HEK293T (cell line): ENCODE results near the gene TTYH2.

Experiments used
- CTCF ChIA-PET: fragments of 350-600 bp; formaldehyde crosslinking; extraction: SDS; loops from one replicate; lab custom pipeline; 2021; ENCODE audit warnings: antibody characterized with exemption, inconsistent platforms; lab: Yijun Ruan, JAX
- POLR2A ChIA-PET: fragments of 350-600 bp; formaldehyde crosslinking; extraction: SDS; loops from one replicate; lab custom pipeline; 2020; ENCODE audit warnings: antibody characterized with exemption, inconsistent platforms; lab: Yijun Ruan, JAX
- DNase-seq: peaks from one replicate; pipeline ENCODE4 v3.0.0; 2012; ENCODE audit warnings: mixed read lengths; ENCODE audit errors: extremely low spot score
- ARNT ChIP-seq: fragments of 450-650 bp; IDR thresholded peaks from 2 replicates; pipeline ENCODE4 v1.6.1; 2017; ENCODE audit warnings: mild to moderate bottlenecking
- BHLHE40 ChIP-seq: fragments of 450-650 bp; IDR thresholded peaks from 2 replicates; pipeline ENCODE4 v1.6.1; 2016; ENCODE audit warnings: mild to moderate bottlenecking, moderate library complexity, borderline replicate concordance
- CTBP1 ChIP-seq: fragments of 450-650 bp; IDR thresholded peaks from 2 replicates; pipeline ENCODE4 v1.6.1; 2016; ENCODE audit warnings: borderline replicate concordance
- ELF4 ChIP-seq: fragments of 450-650 bp; IDR thresholded peaks from 2 replicates; pipeline ENCODE4 v1.6.1; 2017; ENCODE audit warnings: antibody characterized with exemption
- FOXA1 ChIP-seq: fragments of 450-650 bp; IDR thresholded peaks from 2 replicates; pipeline ENCODE4 v1.6.1; 2016; ENCODE audit warnings: mild to moderate bottlenecking
- FOXK2 ChIP-seq: fragments of 450-650 bp; IDR thresholded peaks from 2 replicates; pipeline ENCODE4 v1.6.1; 2016; ENCODE audit warnings: mild to moderate bottlenecking
- FOXM1 ChIP-seq: fragments of 450-650 bp; IDR thresholded peaks from 2 replicates; pipeline ENCODE4 v1.6.1; 2017; ENCODE audit warnings: mild to moderate bottlenecking, borderline replicate concordance
- HDGF ChIP-seq: fragments of 450-650 bp; IDR thresholded peaks from 2 replicates; pipeline ENCODE4 v1.6.1; 2017; ENCODE audit warnings: antibody characterized with exemption, borderline replicate concordance
- L3MBTL2 ChIP-seq: fragments of 450-650 bp; conservative IDR thresholded peaks from 2 replicates; pipeline ENCODE4 v1.6.1; 2016; ENCODE audit warnings: mild to moderate bottlenecking
- LEF1 ChIP-seq: fragments of 450-650 bp; IDR thresholded peaks from 2 replicates; pipeline ENCODE4 v1.6.1; 2017; ENCODE audit warnings: mild to moderate bottlenecking, borderline replicate concordance
- NFRKB ChIP-seq: fragments of 450-650 bp; IDR thresholded peaks from 2 replicates; pipeline ENCODE4 v1.6.1; 2016; ENCODE audit warnings: mild to moderate bottlenecking, moderate library complexity
- SP1 ChIP-seq: fragments of 450-650 bp; IDR thresholded peaks from 2 replicates; pipeline ENCODE4 v1.6.1; 2017
- SUZ12 ChIP-seq: fragments of 450-650 bp; IDR thresholded peaks from 2 replicates; pipeline ENCODE4 v1.6.1; 2016; ENCODE audit warnings: mild to moderate bottlenecking
- TARDBP ChIP-seq: fragments of 450-650 bp; IDR thresholded peaks from 2 replicates; pipeline ENCODE4 v1.6.1; 2016
- ZNF384 ChIP-seq: fragments of 450-650 bp; IDR thresholded peaks from 2 replicates; pipeline ENCODE4 v1.6.1; 2016
- TF ChIP-seq, protein P1 (sequence below): fragments of 450-650 bp; IDR thresholded peaks from 2 replicates; pipeline ENCODE4 v1.6.1; 2016

The TTYH2 gene

DNA sequence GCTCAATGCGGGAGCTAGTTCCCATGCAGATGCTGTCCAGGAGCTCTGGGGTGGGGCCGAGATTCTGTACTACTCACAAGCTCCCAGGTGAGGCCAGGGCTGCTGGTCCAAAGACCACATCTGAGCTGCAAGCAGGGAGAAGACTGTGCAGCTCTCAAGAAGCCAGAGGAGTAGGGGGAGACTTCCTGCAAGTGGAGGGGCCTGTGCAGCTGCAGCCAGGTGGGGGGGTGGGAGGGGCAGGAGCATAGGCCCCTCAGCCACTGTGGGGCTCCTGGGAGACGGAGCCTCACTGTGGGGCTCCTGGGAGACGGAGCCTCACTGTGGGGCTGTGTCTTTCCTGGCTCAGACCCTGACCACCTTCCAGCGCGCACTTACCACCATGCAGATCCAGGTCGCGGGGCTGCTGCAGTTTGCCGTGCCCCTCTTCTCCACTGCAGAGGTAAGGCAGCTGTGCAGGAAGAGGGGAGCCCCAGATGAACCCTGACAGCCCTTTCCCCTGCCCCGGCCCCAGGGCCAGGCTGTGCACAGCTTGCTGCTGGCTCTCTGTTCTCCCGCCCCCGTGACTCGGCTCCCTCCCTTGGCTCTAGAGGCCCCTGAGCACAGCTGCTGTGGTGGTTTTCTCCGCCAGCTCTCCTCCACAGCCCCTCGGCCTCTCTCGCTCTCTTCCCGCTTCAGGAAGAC lies 36.4 kb downstream of the TTYH2 start:
- DNase-seq = no peak
- POLR2A ChIA-PET = interaction anchor here (1.2 to 1.5 kb wide), 2 partner anchors 36 to 45 kb away, joined by 3 to 5 read pairs; partner anchors contain the start of gene TTYH2
- TF ChIP-seq ZNF384 = no peak
- no peak for TF ChIP-seq SP1
- CTCF ChIA-PET = interaction anchor here (0.6 kb wide), 1 partner anchor 599 kb away, joined by 3 read pairs; no protein-coding TSS in a partner anchor

DNA sequence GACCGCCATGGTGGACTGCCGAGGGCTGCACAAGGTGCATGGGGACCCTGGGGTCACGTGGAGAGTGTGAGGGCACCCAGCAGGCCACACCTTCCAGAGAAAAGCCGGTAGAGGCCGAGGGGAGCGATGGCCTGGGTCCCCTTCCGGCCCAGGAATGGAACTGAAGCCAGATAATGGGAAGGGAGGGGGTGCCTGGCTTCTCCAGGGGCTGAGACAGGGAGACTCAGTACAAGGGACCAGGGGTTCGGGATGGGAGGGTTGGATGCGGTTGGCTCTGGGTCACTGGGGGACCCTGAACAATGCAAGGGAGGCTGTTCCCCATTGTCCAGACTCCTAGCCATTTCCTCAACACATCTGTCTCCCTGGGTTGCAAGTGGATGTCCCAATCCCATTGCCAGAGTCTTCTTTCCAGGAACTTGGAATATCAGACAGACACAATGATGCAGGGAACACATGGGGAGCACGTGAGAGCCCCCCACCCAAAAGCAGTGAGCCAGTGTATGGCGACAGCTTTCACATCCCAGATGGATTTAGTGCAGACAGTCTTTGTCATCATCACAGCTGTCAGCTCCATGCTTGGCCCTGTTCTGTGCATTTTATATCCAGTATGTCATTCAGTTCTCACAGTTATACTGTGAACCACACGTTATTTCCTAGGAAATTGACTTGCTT lies 37.1 kb downstream of the TTYH2 start:
- CTCF ChIA-PET = no interaction called here
- no peak for DNase-seq
- TF ChIP-seq LEF1 = no peak
- TF ChIP-seq CTBP1 = no peak
- TF ChIP-seq BHLHE40 = no peak
- no peak for TF ChIP-seq SP1
- TF ChIP-seq ELF4 = no peak
- no peak for TF ChIP-seq L3MBTL2
- TF ChIP-seq, protein P1, sequence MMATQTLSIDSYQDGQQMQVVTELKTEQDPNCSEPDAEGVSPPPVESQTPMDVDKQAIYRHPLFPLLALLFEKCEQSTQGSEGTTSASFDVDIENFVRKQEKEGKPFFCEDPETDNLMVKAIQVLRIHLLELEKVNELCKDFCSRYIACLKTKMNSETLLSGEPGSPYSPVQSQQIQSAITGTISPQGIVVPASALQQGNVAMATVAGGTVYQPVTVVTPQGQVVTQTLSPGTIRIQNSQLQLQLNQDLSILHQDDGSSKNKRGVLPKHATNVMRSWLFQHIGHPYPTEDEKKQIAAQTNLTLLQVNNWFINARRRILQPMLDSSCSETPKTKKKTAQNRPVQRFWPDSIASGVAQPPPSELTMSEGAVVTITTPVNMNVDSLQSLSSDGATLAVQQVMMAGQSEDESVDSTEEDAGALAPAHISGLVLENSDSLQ = no peak
- POLR2A ChIA-PET = no interaction called here

DNA sequence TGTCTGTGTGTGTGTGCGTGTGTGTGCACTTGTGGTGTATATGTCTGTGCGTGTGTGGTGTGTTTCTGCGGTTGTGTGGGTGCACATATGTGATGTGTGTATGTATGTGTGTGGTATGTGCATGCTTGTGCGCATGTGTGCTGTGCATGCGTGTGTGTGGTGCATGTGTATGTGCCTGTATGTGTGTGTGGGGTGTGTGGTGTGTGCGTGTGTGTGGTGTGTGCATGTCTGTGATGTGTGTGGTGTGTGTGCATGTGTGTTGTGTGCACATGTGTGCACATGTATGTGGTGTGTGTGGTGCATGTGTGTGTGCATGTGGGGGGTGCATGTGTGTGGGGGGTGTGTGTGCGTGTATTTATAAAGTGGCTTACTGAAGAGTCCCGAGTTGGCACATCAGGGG lies 37.7 kb downstream of the TTYH2 start:
- CTCF ChIA-PET = interaction anchor here (0.7 kb wide), 1 partner anchor 102 kb away, joined by 3 read pairs; no protein-coding TSS in a partner anchor
- no peak for DNase-seq
- TF ChIP-seq ZNF384 (no peak), CTBP1 (no peak), BHLHE40 (no peak), ELF4 (no peak), L3MBTL2 (no peak), HDGF (no peak), TARDBP (peak; percentile 42; the same call in 1 of the 2 replicates)
- POLR2A ChIA-PET = no interaction called here

DNA sequence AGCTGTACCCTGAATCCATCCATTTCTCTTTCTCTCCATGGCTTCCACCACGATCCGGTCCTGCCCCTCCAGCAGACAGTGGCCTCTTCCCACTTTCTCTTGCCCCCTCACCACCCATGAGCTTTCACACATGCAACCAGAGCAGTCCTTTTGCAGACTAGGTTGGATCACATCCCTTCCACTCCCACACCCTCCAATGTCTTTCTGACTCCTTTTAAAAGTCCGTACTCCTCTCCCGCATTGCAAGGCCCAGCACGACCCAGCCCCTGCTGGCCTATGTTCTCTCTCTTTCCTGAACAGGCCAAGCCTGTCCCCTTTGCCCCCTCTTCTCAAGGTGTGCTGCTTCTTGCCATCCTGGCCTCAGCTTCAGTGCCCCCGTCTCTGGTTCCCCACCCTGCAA lies 38.2 kb downstream of the TTYH2 start:
- no peak for DNase-seq
- POLR2A ChIA-PET = no interaction called here
- CTCF ChIA-PET = interaction anchor here (0.7 kb wide), 1 partner anchor 102 kb away, joined by 3 read pairs; no protein-coding TSS in a partner anchor
- TF ChIP-seq TARDBP (no peak), FOXK2 (no peak), SP1 (no peak), HDGF (no peak), LEF1 (no peak), ARNT (no peak), ELF4 (no peak), NFRKB (no peak), CTBP1 (no peak), FOXA1 (no peak), BHLHE40 (no peak), FOXM1 (no peak), L3MBTL2 (no peak), SUZ12 (no peak), ZNF384 (no peak)
- TF ChIP-seq, protein P1 = no peak

DNA sequence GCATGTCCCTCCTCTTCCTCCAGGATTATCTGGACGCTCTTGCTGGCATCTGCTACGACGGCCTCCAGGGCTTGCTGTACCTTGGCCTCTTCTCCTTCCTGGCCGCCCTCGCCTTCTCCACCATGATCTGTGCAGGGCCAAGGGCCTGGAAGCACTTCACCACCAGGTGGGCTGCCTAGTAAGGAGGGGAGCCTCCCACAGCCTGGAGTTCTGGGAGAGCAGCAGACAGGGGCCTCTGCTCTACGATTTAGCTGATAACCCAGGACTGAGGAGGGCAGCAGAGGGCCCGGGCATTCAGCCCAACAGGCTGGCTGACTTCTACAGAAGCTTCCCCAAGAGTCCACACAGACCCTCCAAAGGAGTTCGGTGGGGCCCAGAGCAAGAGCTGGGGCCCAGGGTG lies 38.8 kb downstream of the TTYH2 start:
- DNase-seq = no peak
- ChIA-PET CTCF (no interaction called here), POLR2A (no interaction called here)
- TF ChIP-seq TARDBP = no peak
- TF ChIP-seq SP1 = no peak
- no peak for TF ChIP-seq BHLHE40
- no peak for TF ChIP-seq NFRKB
- no peak for TF ChIP-seq SUZ12
- TF ChIP-seq L3MBTL2 = no peak
- TF ChIP-seq FOXK2 = no peak
- TF ChIP-seq FOXA1 = no peak
- no peak for TF ChIP-seq LEF1
- TF ChIP-seq ELF4 = no peak
- TF ChIP-seq CTBP1 = no peak

DNA sequence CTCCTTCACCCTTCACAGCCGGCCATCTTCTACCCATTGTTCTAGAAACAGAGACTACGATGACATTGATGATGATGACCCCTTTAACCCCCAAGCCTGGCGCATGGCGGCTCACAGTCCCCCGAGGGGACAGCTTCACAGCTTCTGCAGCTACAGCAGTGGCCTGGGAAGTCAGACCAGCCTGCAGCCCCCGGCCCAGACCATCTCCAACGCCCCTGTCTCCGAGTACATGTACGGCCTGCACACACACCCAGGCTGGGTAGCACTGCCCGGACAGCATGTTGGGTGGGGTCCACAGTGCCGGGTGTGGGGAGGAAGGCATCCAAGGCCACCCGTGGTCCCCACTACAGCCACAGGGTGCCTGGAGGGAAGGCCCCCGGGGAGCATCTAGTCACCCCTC lies 39.7 kb downstream of the TTYH2 start:
- ChIA-PET CTCF (no interaction called here), POLR2A (no interaction called here)
- TF ChIP-seq ARNT (no peak), FOXM1 (no peak), L3MBTL2 (no peak), BHLHE40 (no peak), ZNF384 (no peak)
- TF ChIP-seq, protein P1 = no peak
- no peak for DNase-seq

DNA sequence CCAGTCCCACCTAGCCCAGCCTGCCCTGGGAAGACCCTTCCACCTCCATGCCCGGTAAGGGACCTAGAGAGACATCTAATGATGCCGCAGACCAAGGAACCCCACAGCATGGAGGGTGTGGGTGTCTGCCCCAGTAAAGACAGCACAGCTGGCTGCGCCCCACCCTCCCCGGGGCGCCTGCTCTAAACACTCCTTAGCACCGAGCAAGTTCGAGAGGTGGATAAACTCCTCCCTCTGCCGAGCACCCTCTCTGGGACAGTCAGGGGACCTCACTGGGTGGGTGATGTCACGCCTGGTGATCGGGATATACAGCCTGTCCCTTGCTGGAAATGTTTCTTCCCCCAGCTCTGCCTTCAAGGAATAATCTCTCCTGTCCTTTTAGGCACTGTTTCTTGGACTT lies 43.9 kb downstream of the TTYH2 start:
- POLR2A ChIA-PET = no interaction called here
- DNase-seq = no peak
- CTCF ChIA-PET = no interaction called here
- TF ChIP-seq TARDBP = no peak
- no peak for TF ChIP-seq L3MBTL2
- no peak for TF ChIP-seq CTBP1
- no peak for TF ChIP-seq SUZ12
- TF ChIP-seq ELF4 = no peak
- TF ChIP-seq SP1 = no peak
- TF ChIP-seq ARNT = no peak
- TF ChIP-seq, protein P1 = no peak
- no peak for TF ChIP-seq FOXA1
- TF ChIP-seq LEF1 = no peak
- TF ChIP-seq ZNF384 = no peak
- no peak for TF ChIP-seq FOXK2
- no peak for TF ChIP-seq NFRKB
- no peak for TF ChIP-seq HDGF
- TF ChIP-seq FOXM1 = no peak
